ENCODE data around the gene FBN3. TPM values are rescaled to one million over a fixed set of nuclear protein-coding genes. Genes with fewer than 3 reads are reported as not detected.

Gene FBN3
- total RNA-seq, 1 experiment from 2014 or later = 0.10 TPM

GRCh38 chr19:8079988-8080387 is 69.4 kb downstream of the FBN3 start:
- H3K4me3 ChIP-seq (ENCODE audit: low read depth in 2 of 2, low read length in 2 of 2) = no peak overlapping the region
- no peak for TF ChIP-seq CTCF (IDR thresholded peaks at IDR 0.05)
- no peak for TF ChIP-seq REST (IDR thresholded peaks at IDR 0.05; ENCODE audit: insufficient read depth in 1 of 2, low read depth in 2 of 2, low read length in 1 of 2)
- TF ChIP-seq POLR2AphosphoS5 (IDR thresholded peaks at IDR 0.05; ENCODE audit: low read depth, low read length) = no peak
- no peak for TF ChIP-seq TCF7L2 (IDR thresholded peaks at IDR 0.05; ENCODE audit: low read depth, low read length)
- no peak for TF ChIP-seq SIN3A (IDR thresholded peaks at IDR 0.05; ENCODE audit: borderline replicate concordance, insufficient read depth, low read depth, low read length)
- in situ Hi-C loops (cut with HindIII; ENCODE audit: low pct_unique_long_range_greater_than_20kb, low sequenced_read_pairs) = no loop called here
- DNase-seq (ENCODE audit: low read depth, low spot score) = no peak
- ChIA-PET CTCF (no interaction called here), POLR2A (no interaction called here)
- no peak for ATAC-seq
- no peaks in the 10 kb centered on the region for H3K9me3 ChIP-seq (ENCODE audit: control insufficient read depth, insufficient read depth, low read depth, low read length)
- H3K36me3 ChIP-seq (ENCODE audit: control insufficient read depth, insufficient read depth, low read length) = no peaks in the 10 kb centered on the region
- BruUV-seq (replicated peaks) = no TSS peak
- no peaks in the 10 kb centered on the region for H3K27me3 ChIP-seq (ENCODE audit: control insufficient read depth, insufficient read depth, low read length)
- H3K4me1 ChIP-seq (ENCODE audit: control insufficient read depth, insufficient read depth, low read length) = no peaks in the 10 kb centered on the region
- intact Hi-C loops (cut with micrococcal nuclease; ENCODE audit: unreplicated experiment) = no loop called here
- H3K27ac ChIP-seq (ENCODE audit: low read length) = no peak overlapping the region

GRCh38 chr19:8075158-8076074 is 74.0 kb downstream of the FBN3 start:
- Histone ChIP-seq H3K36me3 (ENCODE audit: control insufficient read depth, insufficient read depth, low read length) (no peaks in the 10 kb centered on the region), H3K9me3 (ENCODE audit: control insufficient read depth, insufficient read depth, low read depth, low read length) (no peaks in the 10 kb centered on the region), H3K27ac (ENCODE audit: low read length) (no peak overlapping the region), H3K4me3 (ENCODE audit: low read depth in 2 of 2, low read length in 2 of 2) (no peak overlapping the region), H3K27me3 (ENCODE audit: control insufficient read depth, insufficient read depth, low read length) (no peaks in the 10 kb centered on the region), H3K4me1 (ENCODE audit: control insufficient read depth, insufficient read depth, low read length) (no peaks in the 10 kb centered on the region)
- TF ChIP-seq POLR2AphosphoS5 (IDR thresholded peaks at IDR 0.05; ENCODE audit: low read depth, low read length) (no peak), CTCF (IDR thresholded peaks at IDR 0.05) (no peak), TCF7L2 (IDR thresholded peaks at IDR 0.05; ENCODE audit: low read depth, low read length) (no peak), REST (IDR thresholded peaks at IDR 0.05; ENCODE audit: insufficient read depth in 1 of 2, low read depth in 2 of 2, low read length in 1 of 2) (no peak), SIN3A (IDR thresholded peaks at IDR 0.05; ENCODE audit: borderline replicate concordance, insufficient read depth, low read depth, low read length) (no peak)
- BruUV-seq (replicated peaks) = no TSS peak
- POLR2A ChIA-PET = no interaction called here
- intact Hi-C loops (cut with micrococcal nuclease; ENCODE audit: unreplicated experiment) = no loop called here
- CTCF ChIA-PET = interaction anchor here (0.6 kb wide), 1 partner anchor 45 kb away, joined by 9 read pairs; no protein-coding TSS in a partner anchor
- in situ Hi-C loops (cut with HindIII; ENCODE audit: low pct_unique_long_range_greater_than_20kb, low sequenced_read_pairs) = no loop called here
- no peak for DNase-seq (ENCODE audit: low read depth, low spot score)
- ATAC-seq = no peak

Measured in Panc1 (cell line).